SK-N-SH (cell line): Measurements from ENCODE around the gene CDIPT. TPM values are rescaled to one million over a fixed set of nuclear protein-coding genes. Genes with fewer than 3 reads are reported as not detected.
"Not testable (repeated sequence)": the region's sequence is repeated elsewhere in the genome, so short reads cannot be mapped to it uniquely, and the experiment has no call there.

Source experiments
- CTCF ChIA-PET: fragments of 300-600, 350-600 bp; formaldehyde crosslinking; extraction: SDS; loops from one replicate; lab custom pipeline; 2021; lab: Yijun Ruan, JAX
- POLR2A ChIA-PET: fragments of 350-600 bp; sonication (Branson Sonifier 250); formaldehyde crosslinking; extraction: SDS; loops from one replicate; lab custom pipeline; 2020; ENCODE audit warnings: antibody characterized with exemption, inconsistent platforms; lab: Yijun Ruan, JAX
- DNase-seq: peaks from one replicate; pipeline ENCODE4 v3.0.0; 2012
- H2AFZ ChIP-seq: fragments of 200-600 bp; sonication (generic); 2 replicates; pipeline ENCODE4 v1.8.1; 2016; ENCODE audit warnings: antibody characterized with exemption, mild to moderate bottlenecking, low read depth
- H3F3A ChIP-seq: fragments of 200-600 bp; sonication (generic); replicated peaks from 2 replicates; pipeline ENCODE3; 2016; ENCODE audit warnings: antibody characterized with exemption, mild to moderate bottlenecking; ENCODE audit not compliant: insufficient read depth
- H3K27ac ChIP-seq, 2 experiments: fragments of 200-500 bp in 1 of 2; fragments of 200-600 bp in 1 of 2; sonication (Bioruptor generic) in 1 of 2; sonication (generic), shearing (Covaris generic) in 1 of 2; 2 replicates each; pipeline versions ENCODE4 v1.5.1 to v1.6.1; 2014 to 2016; ENCODE audit warnings: low read depth in 2 of 2, inconsistent platforms in 1 of 2, low read length in 1 of 2, mild to moderate bottlenecking in 1 of 2, mixed read lengths in 1 of 2
- H3K27me3 ChIP-seq: fragments of 200-600 bp; sonication (generic), shearing (Covaris generic); 2 replicates; pipeline ENCODE4 v1.6.1; 2016; ENCODE audit warnings: mixed run types; ENCODE audit not compliant: insufficient read depth
- H3K36me3 ChIP-seq, 2 experiments: fragments of 200-500 bp in 1 of 2; fragments of 200-600 bp in 1 of 2; sonication (Bioruptor generic) in 1 of 2; sonication (generic) in 1 of 2; replicated peaks in 1 of 2; 2 replicates each; pipeline versions ENCODE3 to v1.5.1; 2014 to 2016; ENCODE audit warnings: low read length in 1 of 2, mild to moderate bottlenecking in 1 of 2; ENCODE audit not compliant: insufficient read depth in 2 of 2, control insufficient read depth in 1 of 2
- H3K4me1 ChIP-seq, 2 experiments: fragments of 200-500 bp in 1 of 2; fragments of 200-600 bp in 1 of 2; sonication (Bioruptor generic) in 1 of 2; sonication (generic), shearing (Covaris generic) in 1 of 2; 2 replicates each; pipeline versions ENCODE4 v1.5.1 to v1.6.1; 2014 to 2016; ENCODE audit warnings: low read depth in 1 of 2, low read length in 1 of 2, mixed run types in 1 of 2; ENCODE audit not compliant: insufficient read depth in 2 of 2, control insufficient read depth in 1 of 2
- H3K4me2 ChIP-seq: fragments of 200-600 bp; sonication (generic), shearing (Covaris generic); 2 replicates; pipeline ENCODE4 v1.6.1; 2017; ENCODE audit warnings: mixed run types
- H3K4me3 ChIP-seq, 2 experiments: fragments of 200-500 bp in 1 of 2; fragments of 200-600 bp in 1 of 2; sonication (Bioruptor generic) in 1 of 2; sonication (generic), shearing (Covaris generic) in 1 of 2; 2 replicates each; pipeline versions ENCODE4 v1.5.1 to v1.8.1; 2014 to 2016; ENCODE audit warnings: low read depth in 2 of 2, inconsistent platforms in 1 of 2, low read length in 1 of 2, mild to moderate bottlenecking in 1 of 2, mixed read lengths in 1 of 2, moderate library complexity in 1 of 2
- H3K79me2 ChIP-seq: fragments of 200-600 bp; sonication (generic); 2 replicates; pipeline ENCODE4 v1.8.1; 2017; ENCODE audit warnings: mild to moderate bottlenecking; ENCODE audit not compliant: insufficient read depth
- H3K9ac ChIP-seq: fragments of 200-600 bp; sonication (generic); 2 replicates; pipeline ENCODE4 v1.6.1; 2017; ENCODE audit warnings: mixed run types
- H3K9me2 ChIP-seq: fragments of 200-600 bp; sonication (generic); 2 replicates; pipeline ENCODE4 v1.6.1; 2017; ENCODE audit warnings: mixed run types
- H3K9me3 ChIP-seq: fragments of 200-600 bp; sonication (generic); 2 replicates; pipeline ENCODE4 v1.6.1; 2017; ENCODE audit warnings: mixed run types, mild to moderate bottlenecking, moderate library complexity
- H4K20me1 ChIP-seq: fragments of 200-600 bp; sonication (generic); 2 replicates; pipeline ENCODE4 v1.6.1; 2017; ENCODE audit warnings: mild to moderate bottlenecking, mixed run types; ENCODE audit not compliant: insufficient read depth
- CHD2 ChIP-seq: fragments of 150-350 bp; IDR thresholded peaks from 2 replicates; pipeline ENCODE4 v1.6.1; 2018; ENCODE audit warnings: low read length; ENCODE audit not compliant: partially characterized antibody
- CTCF ChIP-seq: fragments of 200-600 bp; sonication (generic); IDR thresholded peaks from 2 replicates; pipeline ENCODE4 v1.6.1; 2017; ENCODE audit warnings: antibody characterized with exemption, mild to moderate bottlenecking, moderate library complexity
- FOXJ3 ChIP-seq: sonication (generic); formaldehyde crosslinking; IDR thresholded peaks from 2 replicates; pipeline ENCODE4 v1.5.1; 2020; ENCODE audit warnings: mild to moderate bottlenecking, missing genetic modification reagents
- JUND ChIP-seq: IDR thresholded peaks from 2 replicates; pipeline ENCODE4 v1.4.0; 2012
- NRF1 ChIP-seq: IDR thresholded peaks from 2 replicates; pipeline ENCODE4 v1.6.1; 2012; ENCODE audit warnings: low read depth, mild to moderate bottlenecking, low read length
- YY1 ChIP-seq: IDR thresholded peaks from 2 replicates; pipeline ENCODE4 v1.4.0; 2012; ENCODE audit warnings: low read depth, mild to moderate bottlenecking
- WGBS: methylation state at CpG from one replicate; pipeline ENCODE4 v1.1.6; 2017; ENCODE audit warnings: low lambda C conversion rate; 5-methylcytosine and 5-hydroxymethylcytosine counted together
- polyA plus RNA-seq, 3 experiments: library from polyadenylated mRNA; depleted of rRNA; stranded (reverse); fragments of >200 nt; gene quantifications; 2 replicates each; pipeline ENCODE4 v1.2.3, GENCODE V29; 2012

The CDIPT gene
- polyA plus RNA-seq, 1 of the 3 experiments (the other 2 are of a cell fraction): 90.7 TPM

- H2AFZ ChIP-seq: no peak overlapping the region
- H3K9ac ChIP-seq: no peak overlapping the region
- no peak overlapping the region for H3K4me2 ChIP-seq
- no peaks in the 10 kb centered on the region for H3K4me1 ChIP-seq
- no peak overlapping the region for H3K4me3 ChIP-seq
- peaks cover 3 to 13% of the 10 kb centered on the region in 2 experiments for H3K36me3 ChIP-seq
- H3K79me2 ChIP-seq: peaks cover 6% of the 10 kb centered on the region; the same call in 1 of the 2 replicates
- DNase-seq: no peak
- peaks cover 17% of the 10 kb centered on the region for H3F3A ChIP-seq
- H3K9me2 ChIP-seq: no peaks in the 10 kb centered on the region
- H3K9me3 ChIP-seq: no peaks in the 10 kb centered on the region
- TF ChIP-seq NRF1 (no peak), FOXJ3 (CRISPR knock-in tag) (no peak)
- no peaks in the 10 kb centered on the region for H4K20me1 ChIP-seq
- no peak overlapping the region for H3K27ac ChIP-seq
- POLR2A ChIA-PET: interaction anchor here (0.6 to 2.6 kb wide), 2 partner anchors 10 to 17 kb away, joined by 3 to 12 read pairs; partner anchors contain the start of genes ASPHD1 and SEZ6L2
- no peaks in the 10 kb centered on the region for H3K27me3 ChIP-seq
- CTCF ChIA-PET: interaction anchor here (2.2 kb wide), 1 partner anchor 9 kb away, joined by 8 read pairs; no protein-coding TSS in a partner anchor
- 91% methylated on average over 19 of the region's 20 CpGs for WGBS
Measured at GRCh38 chr16:29910819-29911675, 48.0 kb upstream of the CDIPT start.

GRCh38 chr16:29909851-29910250 lies 46.8 kb upstream of the CDIPT start:
- WGBS: 76% methylated on average over 6 of the region's 6 CpGs
- H3K9me2 ChIP-seq, H3K4me1 ChIP-seq, H2AFZ ChIP-seq, H4K20me1 ChIP-seq, H3K9ac ChIP-seq, H3K4me2 ChIP-seq, H3K9me3 ChIP-seq, H3K79me2 ChIP-seq, H3K36me3 ChIP-seq, H3K4me3 ChIP-seq, DNase-seq, H3K27me3 ChIP-seq, H3K27ac ChIP-seq: not testable (repeated sequence)
- H3F3A ChIP-seq: peaks cover 17% of the 10 kb centered on the region
- POLR2A ChIA-PET: interaction anchor here (2.6 kb wide), 1 partner anchor 9 kb away, joined by 12 read pairs; the partner anchor contains the start of genes ASPHD1 and SEZ6L2
- CTCF ChIA-PET: interaction anchor here (0.8 kb wide), 1 partner anchor 55 kb away, joined by 3 read pairs; no protein-coding TSS in a partner anchor

GRCh38 chr16:29909391-29909790 lies 46.4 kb upstream of the CDIPT start:
- no peak overlapping the region for H3K4me2 ChIP-seq
- no peaks in the 10 kb centered on the region for H4K20me1 ChIP-seq
- no peaks in the 10 kb centered on the region for H3K4me1 ChIP-seq
- H3K9me3 ChIP-seq: no peaks in the 10 kb centered on the region
- no peaks in the 10 kb centered on the region for H3K9me2 ChIP-seq
- no peak for TF ChIP-seq CHD2
- no peak for TF ChIP-seq FOXJ3 (CRISPR knock-in tag)
- no peak for TF ChIP-seq JUND
- TF ChIP-seq CTCF: no peak
- no peak for TF ChIP-seq YY1
- peaks cover 5% of the 10 kb centered on the region; the same call in 1 of the 2 replicates for H3K79me2 ChIP-seq
- H3K36me3 ChIP-seq: peaks cover 3 to 6% of the 10 kb centered on the region in 2 experiments
- H3K4me3 ChIP-seq: no peak overlapping the region
- 78% methylated on average over 2 of the region's 2 CpGs for WGBS
- no peak overlapping the region for H3K9ac ChIP-seq
- H2AFZ ChIP-seq: no peak overlapping the region
- no peak for DNase-seq
- CTCF ChIA-PET: interaction anchor here (0.8 kb wide), 1 partner anchor 55 kb away, joined by 3 read pairs; no protein-coding TSS in a partner anchor
- H3K27ac ChIP-seq: peak overlapping the region in 1 of 2 experiments; percentile 9; a peak in 1 of 4 replicates
- no peaks in the 10 kb centered on the region for H3K27me3 ChIP-seq
- H3F3A ChIP-seq: peaks cover 17% of the 10 kb centered on the region
- POLR2A ChIA-PET: interaction anchor here (0.9 kb wide), 1 partner anchor 17 kb away, joined by 3 read pairs; no protein-coding TSS in a partner anchor
